Measurements from ENCODE around the gene CACNA1S. TPM values are rescaled to one million over a fixed set of nuclear protein-coding genes. Genes with fewer than 3 reads are reported as not detected.
A peak's percentile ranks its signal among the peaks of the same experiment; 100 is the strongest.

The CACNA1S gene
- total and polyA plus RNA-seq, 2 of the 13 experiments (the other 11 are each of a cell fraction or from before 2014, with no cell fraction given), result not detected

- TF ChIP-seq ETV5 (CRISPR knock-in tag; IDR thresholded peaks at IDR 0.05; ENCODE audit: borderline replicate concordance) (no peak), NFE2L2 (IDR thresholded peaks at IDR 0.05; ENCODE audit: low read length) (no peak), ATF2 (CRISPR knock-in tag; IDR thresholded peaks at IDR 0.05) (no peak), ZNF619 (CRISPR knock-in tag; IDR thresholded peaks at IDR 0.05) (no peak), CTCF (CRISPR knock-in tag; IDR thresholded peaks at IDR 0.05) (peak; percentile 95), ZFP91 (CRISPR knock-in tag; IDR thresholded peaks at IDR 0.05; ENCODE audit: borderline replicate concordance) (peak; percentile 51; the same call in 1 of the 2 replicates), UBTF (CRISPR knock-in tag; IDR thresholded peaks at IDR 0.05) (peak; percentile 27; the same call in 1 of the 2 replicates), CREBL2 (CRISPR knock-in tag; IDR thresholded peaks at IDR 0.05; ENCODE audit: borderline replicate concordance) (no peak), TBP (CRISPR knock-in tag; IDR thresholded peaks at IDR 0.05) (no peak), NFKB2 (CRISPR knock-in tag; IDR thresholded peaks at IDR 0.05; ENCODE audit: borderline replicate concordance) (no peak), ZBTB26 (CRISPR knock-in tag; IDR thresholded peaks at IDR 0.05; ENCODE audit: borderline replicate concordance) (no peak), FOXA1 (IDR thresholded peaks at IDR 0.05) (no peak), FOXA1 (CRISPR knock-in tag; IDR thresholded peaks at IDR 0.05) (no peak), PLSCR1 (CRISPR knock-in tag; IDR thresholded peaks at IDR 0.05; ENCODE audit: borderline replicate concordance) (no peak), SMARCE1 (IDR thresholded peaks at IDR 0.05; ENCODE audit: borderline replicate concordance) (no peak), CBX1 (IDR thresholded peaks at IDR 0.05; ENCODE audit: low read depth) (no peak), ZNF382 (CRISPR knock-in tag; IDR thresholded peaks at IDR 0.05; ENCODE audit: borderline replicate concordance) (no peak), CEBPG (CRISPR knock-in tag; IDR thresholded peaks at IDR 0.05) (no peak), FOXK2 (IDR thresholded peaks at IDR 0.05) (no peak)
Measured at GRCh38 chr1:201114245-201115131, 2.3 kb upstream of the CACNA1S start (continued).
